K562 (cell line): ENCODE measurements around the gene TTC38. TPM values are rescaled to one million over a fixed set of nuclear protein-coding genes. Genes with fewer than 3 reads are reported as not detected.

Experiments used
- ARID3B ChIP-seq: fragments of 250-450 bp; sonication (Bioruptor Pico); IDR thresholded peaks from 2 replicates; pipeline ENCODE4 v1.4.0; 2020; ENCODE audit warnings: borderline replicate concordance
- BMI1 ChIP-seq: fragments of 150-350 bp; IDR thresholded peaks from 2 replicates; pipeline ENCODE4 v1.6.1; 2014; ENCODE audit warnings: low read length
- CEBPB ChIP-seq: fragments of 450-650 bp; IDR thresholded peaks from 2 replicates; pipeline ENCODE4 v1.6.1; 2016; ENCODE audit warnings: missing genetic modification characterization, missing compliant biosample characterization
- DIDO1 ChIP-seq: fragments of 450-650 bp; IDR thresholded peaks from 2 replicates; pipeline ENCODE4 v1.6.1; 2016; ENCODE audit warnings: low read depth, missing biosample characterization, missing genetic modification characterization
- DPF2 ChIP-seq: fragments of 450-650 bp; IDR thresholded peaks from 2 replicates; pipeline ENCODE4 v1.6.1; 2016
- EWSR1 ChIP-seq: fragments of 450-650 bp; IDR thresholded peaks from 2 replicates; pipeline ENCODE4 v1.6.1; 2018; ENCODE audit warnings: borderline replicate concordance, mild to moderate bottlenecking, low read depth, moderate library complexity; ENCODE audit not compliant: partially characterized antibody
- NFATC3 ChIP-seq: fragments of 450-650 bp; IDR thresholded peaks from 2 replicates; pipeline ENCODE4 v1.6.1; 2017; ENCODE audit warnings: mild to moderate bottlenecking
- NR1H2 ChIP-seq: sonication (generic); formaldehyde crosslinking; IDR thresholded peaks from 2 replicates; pipeline ENCODE4 v1.4.0; 2020; ENCODE audit warnings: mild to moderate bottlenecking, missing genetic modification reagents
- RBM39 ChIP-seq: fragments of 200-400 bp; formaldehyde crosslinking; optimal IDR thresholded peaks from 2 replicates; pipeline ENCODE3; 2018; ENCODE audit warnings: low read depth, low read length
- SMC3 ChIP-seq: conservative IDR thresholded peaks from 2 replicates; pipeline ENCODE4 v1.6.1; 2011; ENCODE audit warnings: low read depth, low read length, improper control_type of control experiment; ENCODE audit not compliant: insufficient read depth
- USF1 ChIP-seq: sonication (generic); formaldehyde crosslinking; IDR thresholded peaks from 2 replicates; pipeline ENCODE4 v1.9.0; 2022; ENCODE audit warnings: mild to moderate bottlenecking, missing genetic modification reagents
- ZFX ChIP-seq: sonication (generic); formaldehyde crosslinking; IDR thresholded peaks from 2 replicates; pipeline ENCODE4 v1.8.0; 2022; ENCODE audit warnings: mild to moderate bottlenecking, missing genetic modification reagents, moderate library complexity
- polyA plus RNA-seq, 8 experiments: library from polyadenylated mRNA; depleted of rRNA in 4 of 8; stranded (reverse) in 5 of 8; unstranded in 3 of 8; fragments of >200 nt; fragmentation: Nextera tagmentation in 2 of 8; fragmentation: Illumina TruSeq in 1 of 8; extraction: Ambion mirVana in 2 of 8; extraction: Trizol in 1 of 8; gene quantifications; 2 replicates each; pipeline versions ENCODE4 v1.2.1 to v1.2.3, GENCODE V29; 2011 to 2014; ENCODE audit warnings: inconsistent platforms in 1 of 8, missing spikeins in 1 of 8
- total RNA-seq, 7 experiments: library from RNA; depleted of rRNA in 6 of 7; stranded (reverse); fragments of >200 nt in 6 of 7; fragmentation: Illumina TruSeq in 2 of 7; extraction: Trizol in 2 of 7; gene quantifications; 2 replicates each; pipeline versions ENCODE4 v1.2.1 to v1.2.3, GENCODE V29; 2011 to 2021; ENCODE audit warnings: low replicate concordance in 1 of 7
- TF ChIP-seq, protein P1 (sequence below): fragments of 250-450 bp; sonication (Bioruptor Pico); IDR thresholded peaks from 2 replicates; pipeline ENCODE4 v1.4.0; 2020; ENCODE audit warnings: mild to moderate bottlenecking, moderate library complexity, borderline replicate concordance
- TF ChIP-seq, protein P2 (sequence below): fragments of 450-650 bp; IDR thresholded peaks from 2 replicates; pipeline ENCODE4 v1.6.1; 2017; ENCODE audit warnings: antibody characterized with exemption, mild to moderate bottlenecking

The TTC38 gene
- total and polyA plus RNA-seq, 9 of the 15 experiments (the other 6 are each of a cell fraction or from before 2014, with no cell fraction given): 0.84 to 28.4 (median 18.1) TPM

GRCh38 chr22:46296257-46297150 is 28.7 kb downstream of the TTC38 start, which contains the start of gene GTSE1 (continued):
- no peak for TF ChIP-seq RBM39
- TF ChIP-seq DPF2: no peak
- no peak for TF ChIP-seq BMI1
- peak; percentile 79 for TF ChIP-seq ZFX
- no peak for TF ChIP-seq EWSR1
- TF ChIP-seq USF1 (CRISPR knock-in tag): no peak
- no peak for TF ChIP-seq SMC3
- no peak for TF ChIP-seq DIDO1
- no peak for TF ChIP-seq NFATC3
- 0 out of 2 replicates have a peak, but pooled peaks have one; percentile 36 for TF ChIP-seq NR1H2 (CRISPR knock-in tag)
- TF ChIP-seq CEBPB (tag): no peak
- no peak for TF ChIP-seq ARID3B (CRISPR knock-in tag)
- TF ChIP-seq, protein P1, sequence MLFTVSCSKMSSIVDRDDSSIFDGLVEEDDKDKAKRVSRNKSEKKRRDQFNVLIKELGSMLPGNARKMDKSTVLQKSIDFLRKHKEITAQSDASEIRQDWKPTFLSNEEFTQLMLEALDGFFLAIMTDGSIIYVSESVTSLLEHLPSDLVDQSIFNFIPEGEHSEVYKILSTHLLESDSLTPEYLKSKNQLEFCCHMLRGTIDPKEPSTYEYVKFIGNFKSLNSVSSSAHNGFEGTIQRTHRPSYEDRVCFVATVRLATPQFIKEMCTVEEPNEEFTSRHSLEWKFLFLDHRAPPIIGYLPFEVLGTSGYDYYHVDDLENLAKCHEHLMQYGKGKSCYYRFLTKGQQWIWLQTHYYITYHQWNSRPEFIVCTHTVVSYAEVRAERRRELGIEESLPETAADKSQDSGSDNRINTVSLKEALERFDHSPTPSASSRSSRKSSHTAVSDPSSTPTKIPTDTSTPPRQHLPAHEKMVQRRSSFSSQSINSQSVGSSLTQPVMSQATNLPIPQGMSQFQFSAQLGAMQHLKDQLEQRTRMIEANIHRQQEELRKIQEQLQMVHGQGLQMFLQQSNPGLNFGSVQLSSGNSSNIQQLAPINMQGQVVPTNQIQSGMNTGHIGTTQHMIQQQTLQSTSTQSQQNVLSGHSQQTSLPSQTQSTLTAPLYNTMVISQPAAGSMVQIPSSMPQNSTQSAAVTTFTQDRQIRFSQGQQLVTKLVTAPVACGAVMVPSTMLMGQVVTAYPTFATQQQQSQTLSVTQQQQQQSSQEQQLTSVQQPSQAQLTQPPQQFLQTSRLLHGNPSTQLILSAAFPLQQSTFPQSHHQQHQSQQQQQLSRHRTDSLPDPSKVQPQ: no peak
- TF ChIP-seq, protein P2, sequence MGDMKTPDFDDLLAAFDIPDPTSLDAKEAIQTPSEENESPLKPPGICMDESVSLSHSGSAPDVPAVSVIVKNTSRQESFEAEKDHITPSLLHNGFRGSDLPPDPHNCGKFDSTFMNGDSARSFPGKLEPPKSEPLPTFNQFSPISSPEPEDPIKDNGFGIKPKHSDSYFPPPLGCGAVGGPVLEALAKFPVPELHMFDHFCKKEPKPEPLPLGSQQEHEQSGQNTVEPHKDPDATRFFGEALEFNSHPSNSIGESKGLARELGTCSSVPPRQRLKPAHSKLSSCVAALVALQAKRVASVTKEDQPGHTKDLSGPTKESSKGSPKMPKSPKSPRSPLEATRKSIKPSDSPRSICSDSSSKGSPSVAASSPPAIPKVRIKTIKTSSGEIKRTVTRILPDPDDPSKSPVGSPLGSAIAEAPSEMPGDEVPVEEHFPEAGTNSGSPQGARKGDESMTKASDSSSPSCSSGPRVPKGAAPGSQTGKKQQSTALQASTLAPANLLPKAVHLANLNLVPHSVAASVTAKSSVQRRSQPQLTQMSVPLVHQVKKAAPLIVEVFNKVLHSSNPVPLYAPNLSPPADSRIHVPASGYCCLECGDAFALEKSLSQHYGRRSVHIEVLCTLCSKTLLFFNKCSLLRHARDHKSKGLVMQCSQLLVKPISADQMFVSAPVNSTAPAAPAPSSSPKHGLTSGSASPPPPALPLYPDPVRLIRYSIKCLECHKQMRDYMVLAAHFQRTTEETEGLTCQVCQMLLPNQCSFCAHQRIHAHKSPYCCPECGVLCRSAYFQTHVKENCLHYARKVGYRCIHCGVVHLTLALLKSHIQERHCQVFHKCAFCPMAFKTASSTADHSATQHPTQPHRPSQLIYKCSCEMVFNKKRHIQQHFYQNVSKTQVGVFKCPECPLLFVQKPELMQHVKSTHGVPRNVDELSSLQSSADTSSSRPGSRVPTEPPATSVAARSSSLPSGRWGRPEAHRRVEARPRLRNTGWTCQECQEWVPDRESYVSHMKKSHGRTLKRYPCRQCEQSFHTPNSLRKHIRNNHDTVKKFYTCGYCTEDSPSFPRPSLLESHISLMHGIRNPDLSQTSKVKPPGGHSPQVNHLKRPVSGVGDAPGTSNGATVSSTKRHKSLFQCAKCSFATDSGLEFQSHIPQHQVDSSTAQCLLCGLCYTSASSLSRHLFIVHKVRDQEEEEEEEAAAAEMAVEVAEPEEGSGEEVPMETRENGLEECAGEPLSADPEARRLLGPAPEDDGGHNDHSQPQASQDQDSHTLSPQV: peak; percentile 70; the same call in 1 of the 2 replicates
